ENCODE data around the gene SAMD4A. TPM values are rescaled to one million over a fixed set of nuclear protein-coding genes. Genes with fewer than 3 reads are reported as not detected.

SAMD4A gene
- total and polyA plus RNA-seq, 2 of the 4 experiments (the other 2 are of a cell fraction), result 22.9 to 38.2 TPM

DNA sequence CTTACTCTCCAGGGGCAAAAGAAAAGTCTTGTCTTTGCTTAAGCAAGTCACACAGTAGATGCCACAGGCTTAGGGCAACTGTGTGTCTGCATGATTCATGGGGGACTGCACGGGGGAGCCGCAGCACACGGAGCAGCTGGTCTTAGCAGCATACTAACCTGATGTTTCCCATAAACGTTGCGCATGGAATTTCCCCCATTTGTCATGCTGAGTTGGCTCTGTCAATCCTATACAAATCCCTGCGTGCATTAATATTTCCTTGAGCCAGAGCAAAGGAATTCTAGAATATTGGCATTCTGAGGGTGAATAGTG is 71.2 kb downstream of the SAMD4A start:
- H2BK15ac ChIP-seq (ENCODE audit: low read depth, low read length), result no peak overlapping the region
- H3K27ac ChIP-seq (ENCODE audit: insufficient read depth, low read length), result no peak overlapping the region
- H3K9ac ChIP-seq (ENCODE audit: low read depth, low read length), result no peak overlapping the region
- WGBS, 2 experiments (ENCODE audit: extremely low coverage in 2 of 2, insufficient read length in 1 of 2), result 0% methylated on average over 3 of the region's 6 CpGs; no CpG with 5 or more reads in 1 of the 2 experiments
- no peaks in the 10 kb centered on the region for H3K9me3 ChIP-seq (ENCODE audit: control insufficient read depth, insufficient read depth, low read length)
- H3K4ac ChIP-seq (ENCODE audit: low read depth, low read length), result peak overlapping the region; percentile 73
- H3K4me2 ChIP-seq (ENCODE audit: low read depth, low read length), result peak overlapping the region; percentile 4; the same call in 1 of the 2 replicates
- ChIA-PET CTCF (interaction anchor here (1.1 to 1.4 kb wide), 2 partner anchors 13 to 70 kb away, joined by 3 to 4 read pairs; no protein-coding TSS in a partner anchor), POLR2A (ENCODE audit: unreplicated experiment) (no interaction called here)
- no peak overlapping the region for H4K5ac ChIP-seq (ENCODE audit: low read depth, low read length)
- H3K27me3 ChIP-seq (ENCODE audit: control insufficient read depth, insufficient read depth, low read length), result no peaks in the 10 kb centered on the region
- H3K14ac ChIP-seq (replicated peaks; ENCODE audit: low read depth, low read length), result peak overlapping the region; percentile 34; the same call in 1 of the 2 replicates
- no peak overlapping the region for H2AFZ ChIP-seq (replicated peaks; ENCODE audit: low read length, poor library complexity)
- dilution Hi-C loops (cut with HindIII; ENCODE audit: low sequenced_read_pairs, unreplicated experiment), result no loop called here
- H3K18ac ChIP-seq (ENCODE audit: low read depth, low read length), result no peak overlapping the region
- H2BK5ac ChIP-seq (ENCODE audit: low read depth, low read length, poor library complexity, severe bottlenecking), result peak overlapping the region; percentile 50
- H3K4me1 ChIP-seq (ENCODE audit: control insufficient read depth, insufficient read depth, low read length), result peaks cover 23% of the 10 kb centered on the region
- H4K8ac ChIP-seq (ENCODE audit: low read depth in 2 of 2, low read length in 2 of 2), result peak overlapping the region in 1 of 2 experiments; percentile 43; a peak in 1 of 4 replicates
- peak overlapping the region; percentile 34 for H2AK9ac ChIP-seq (replicated peaks; ENCODE audit: low read depth, low read length, poor library complexity)
- no peaks in the 10 kb centered on the region; the same call in 1 of the 2 replicates for H3K36me3 ChIP-seq (ENCODE audit: control insufficient read depth, insufficient read depth, low read length)
- H3K23ac ChIP-seq (ENCODE audit: low read depth, low read length), result peak overlapping the region; percentile 51; the same call in 1 of the 2 replicates
- peak overlapping the region; percentile 70; the same call in 1 of the 2 replicates for H2BK20ac ChIP-seq (ENCODE audit: low read depth, low read length)
- H3K79me1 ChIP-seq (ENCODE audit: low read depth in 1 of 2, low read length in 2 of 2), result peaks cover 38 to 87% of the 10 kb centered on the region in 2 experiments
- in situ Hi-C loops (cut with MboI; ENCODE audit: low sequenced_read_pairs), result no loop called here
- intact Hi-C loops (cut with micrococcal nuclease), result no loop called here
- H3K4me3 ChIP-seq (ENCODE audit: insufficient read depth, low read depth, low read length), result no peak overlapping the region
- H4K20me1 ChIP-seq (ENCODE audit: insufficient read depth, low read length), result peaks cover 55% of the 10 kb centered on the region
- BruUV-seq (replicated peaks), result no TSS peak
- H2AK5ac ChIP-seq (ENCODE audit: low read depth, low read length), result no peak overlapping the region
- no peak overlapping the region for H3K56ac ChIP-seq (ENCODE audit: extremely low read depth, insufficient read depth, low read length)
- peak; percentile 80 for ATAC-seq (ENCODE audit: low read depth)
- H2BK120ac ChIP-seq (ENCODE audit: low read depth, low read length), result peak overlapping the region; percentile 65; the same call in 1 of the 2 replicates
- no peak overlapping the region for H4K91ac ChIP-seq (ENCODE audit: insufficient read depth, low read depth, low read length)
- TF ChIP-seq, protein P1, sequence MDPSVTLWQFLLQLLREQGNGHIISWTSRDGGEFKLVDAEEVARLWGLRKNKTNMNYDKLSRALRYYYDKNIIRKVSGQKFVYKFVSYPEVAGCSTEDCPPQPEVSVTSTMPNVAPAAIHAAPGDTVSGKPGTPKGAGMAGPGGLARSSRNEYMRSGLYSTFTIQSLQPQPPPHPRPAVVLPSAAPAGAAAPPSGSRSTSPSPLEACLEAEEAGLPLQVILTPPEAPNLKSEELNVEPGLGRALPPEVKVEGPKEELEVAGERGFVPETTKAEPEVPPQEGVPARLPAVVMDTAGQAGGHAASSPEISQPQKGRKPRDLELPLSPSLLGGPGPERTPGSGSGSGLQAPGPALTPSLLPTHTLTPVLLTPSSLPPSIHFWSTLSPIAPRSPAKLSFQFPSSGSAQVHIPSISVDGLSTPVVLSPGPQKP (IDR thresholded peaks at IDR 0.05; ENCODE audit: borderline replicate concordance, low read depth, low read length), result no peak
- TF ChIP-seq POLR2A (IDR thresholded peaks at IDR 0.05; ENCODE audit: low read depth, low read length), result no peak
- no peak for TF ChIP-seq RCOR1 (IDR thresholded peaks at IDR 0.05; ENCODE audit: insufficient replicate concordance, low read length)
- peak; percentile 38; the same call in 1 of the 2 replicates for TF ChIP-seq FOS (IDR thresholded peaks at IDR 0.05; ENCODE audit: low read depth, low read length)
- TF ChIP-seq MAZ (IDR thresholded peaks at IDR 0.05; ENCODE audit: borderline replicate concordance, low read depth, low read length), result no peak
- no peak for TF ChIP-seq CHD1 (IDR thresholded peaks at IDR 0.05; ENCODE audit: low read depth, low read length)
- no peak for TF ChIP-seq CTCF (conservative IDR thresholded peaks at IDR 0.05; ENCODE audit: low read depth, low read length)
- peak; percentile 27; the same call in 1 of the 2 replicates for TF ChIP-seq MXI1 (IDR thresholded peaks at IDR 0.05; ENCODE audit: borderline replicate concordance, low read depth, low read length)
- TF ChIP-seq USF2 (IDR thresholded peaks at IDR 0.05; ENCODE audit: low read depth, low read length), result no peak
- TF ChIP-seq SMC3 (IDR thresholded peaks at IDR 0.05; ENCODE audit: low read depth, low read length), result peak; percentile 19; the same call in 1 of the 2 replicates
- no peak for TF ChIP-seq MAFK (IDR thresholded peaks at IDR 0.05; ENCODE audit: low read depth, low read length)
- peak; percentile 72 for TF ChIP-seq BHLHE40 (IDR thresholded peaks at IDR 0.05; ENCODE audit: low read depth, low read length)
- TF ChIP-seq RAD21 (IDR thresholded peaks at IDR 0.05; ENCODE audit: low read length), result peak; percentile 21; the same call in 1 of the 2 replicates
- no peak for TF ChIP-seq NFE2L2 (IDR thresholded peaks at IDR 0.05; ENCODE audit: low read depth, low read length)
- H3K9me1 ChIP-seq (ENCODE audit: insufficient read depth, low read length), result peaks cover 44% of the 10 kb centered on the region
- peak; percentile 92 for DNase-seq
